HEK293 (cell line): ENCODE measurements around the gene RHBDF2.

Experiments
- CTCF ChIA-PET: fragments of 350-600 bp; formaldehyde crosslinking; extraction: SDS; loops from one replicate; lab custom pipeline; 2021; ENCODE audit warnings: antibody characterized with exemption; lab: Yijun Ruan, JAX
- POLR2A ChIA-PET: fragments of 300-600 bp; formaldehyde crosslinking; extraction: SDS; loops from one replicate; lab custom pipeline; 2020; ENCODE audit warnings: antibody characterized with exemption, inconsistent platforms; lab: Yijun Ruan, JAX
- H3K27ac ChIP-seq: fragments of 200-500 bp; sonication (Bioruptor generic); 2 replicates; pipeline ENCODE4 v1.5.1; 2014; ENCODE audit warnings: low read depth, low read length, control low read depth, inconsistent platforms; ENCODE audit errors: extremely low read depth
- H3K36me3 ChIP-seq, 2 experiments: fragments of 200-500 bp in 1 of 2; sonication (Bioruptor generic) in 1 of 2; 1 replicate in 1 of 2; 2 replicates in 1 of 2; pipeline ENCODE4 v1.5.1; 2014 to 2017; ENCODE audit warnings: inconsistent platforms in 2 of 2, low read length in 2 of 2; ENCODE audit not compliant: control insufficient read depth in 2 of 2, insufficient read depth in 1 of 2
- H3K4me1 ChIP-seq: fragments of 200-500 bp; sonication (Bioruptor generic); 2 replicates; pipeline ENCODE4 v1.5.1; 2014; ENCODE audit warnings: mild to moderate bottlenecking, low read length, inconsistent platforms; ENCODE audit not compliant: control insufficient read depth, insufficient read depth
- H3K4me3 ChIP-seq: 2 replicates; pipeline ENCODE4 v1.5.1; 2011; ENCODE audit warnings: low read depth, mild to moderate bottlenecking, control low read depth, low read length, moderate library complexity
- H3K9me3 ChIP-seq: fragments of 200-500 bp; sonication (Bioruptor generic); 2 replicates; pipeline ENCODE4 v1.5.1; 2014; ENCODE audit warnings: low read depth, low read length, inconsistent platforms; ENCODE audit not compliant: control insufficient read depth, insufficient read depth
- GFI1B ChIP-seq: fragments of 450-650 bp; formaldehyde crosslinking; IDR thresholded peaks from 2 replicates; pipeline ENCODE4 v1.5.1; 2016; ENCODE audit warnings: missing biosample characterization, missing genetic modification characterization
- WT1 ChIP-seq: fragments of 450-650 bp; formaldehyde crosslinking; IDR thresholded peaks from 2 replicates; pipeline ENCODE4 v1.5.1; 2016; ENCODE audit warnings: missing biosample characterization, missing genetic modification characterization
- YY2 ChIP-seq: fragments of 450-650 bp; formaldehyde crosslinking; IDR thresholded peaks from 2 replicates; pipeline ENCODE4 v1.5.1; 2016; ENCODE audit warnings: missing biosample characterization, missing genetic modification characterization
- ZBTB20 ChIP-seq: fragments of 450-650 bp; formaldehyde crosslinking; IDR thresholded peaks from 2 replicates; pipeline ENCODE4 v1.5.1; 2016; ENCODE audit warnings: missing biosample characterization, missing genetic modification characterization
- ZNF114 ChIP-seq: fragments of 450-650 bp; formaldehyde crosslinking; IDR thresholded peaks from 2 replicates; pipeline ENCODE4 v1.5.0; 2017; ENCODE audit warnings: missing biosample characterization, missing genetic modification characterization
- ZNF24 ChIP-seq: fragments of 450-650 bp; formaldehyde crosslinking; IDR thresholded peaks from 2 replicates; pipeline ENCODE4 v1.5.1; 2016; ENCODE audit warnings: missing biosample characterization, missing genetic modification characterization
- ZNF266 ChIP-seq: fragments of 450-650 bp; formaldehyde crosslinking; IDR thresholded peaks from 2 replicates; pipeline ENCODE4 v1.5.1; 2016; ENCODE audit warnings: missing biosample characterization, missing genetic modification characterization, low read depth
- ZNF335 ChIP-seq: fragments of 450-650 bp; formaldehyde crosslinking; conservative IDR thresholded peaks from 2 replicates; pipeline ENCODE4 v1.5.1; 2016; ENCODE audit warnings: missing biosample characterization, missing genetic modification characterization
- ZNF513 ChIP-seq: fragments of 450-650 bp; IDR thresholded peaks from 2 replicates; pipeline ENCODE4 v1.5.1; 2018; ENCODE audit warnings: missing biosample characterization, missing genetic modification characterization
- ZNF529 ChIP-seq: fragments of 450-650 bp; formaldehyde crosslinking; IDR thresholded peaks from 2 replicates; pipeline ENCODE4 v1.5.1; 2017; ENCODE audit warnings: missing genetic modification characterization, missing biosample characterization; ENCODE audit not compliant: insufficient replicate concordance
- ZNF621 ChIP-seq: fragments of 450-650 bp; formaldehyde crosslinking; IDR thresholded peaks from 2 replicates; pipeline ENCODE4 v1.5.1; 2017; ENCODE audit warnings: missing biosample characterization, missing genetic modification characterization
- ZNF670 ChIP-seq: fragments of 450-650 bp; formaldehyde crosslinking; IDR thresholded peaks from 2 replicates; pipeline ENCODE4 v1.5.1; 2016; ENCODE audit warnings: missing biosample characterization, missing genetic modification characterization, low read depth
- ZNF830 ChIP-seq: fragments of 450-650 bp; IDR thresholded peaks from 2 replicates; pipeline ENCODE4 v1.5.0; 2018; ENCODE audit warnings: missing biosample characterization, missing genetic modification characterization, low read depth, mild to moderate bottlenecking, moderate library complexity
- TF ChIP-seq, protein P1 (sequence below): fragments of 450-650 bp; formaldehyde crosslinking; IDR thresholded peaks from 2 replicates; pipeline ENCODE4 v1.5.1; 2016; ENCODE audit warnings: missing biosample characterization, missing genetic modification characterization
- TF ChIP-seq, protein P2 (sequence below): fragments of 450-650 bp; formaldehyde crosslinking; optimal IDR thresholded peaks from 2 replicates; pipeline ENCODE3; 2016; ENCODE audit warnings: missing biosample characterization, mild to moderate bottlenecking, missing genetic modification characterization
- TF ChIP-seq, protein P3 (sequence below): fragments of 450-650 bp; formaldehyde crosslinking; IDR thresholded peaks from 2 replicates; pipeline ENCODE4 v1.5.1; 2016; ENCODE audit warnings: missing biosample characterization, missing genetic modification characterization
- TF ChIP-seq, protein P4 (sequence below): fragments of 450-650 bp; formaldehyde crosslinking; conservative IDR thresholded peaks from 2 replicates; pipeline ENCODE4 v1.5.1; 2016; ENCODE audit warnings: low read depth, missing biosample characterization, missing genetic modification characterization
- TF ChIP-seq, protein P5 (sequence below): fragments of 450-650 bp; formaldehyde crosslinking; IDR thresholded peaks from 2 replicates; pipeline ENCODE4 v1.5.1; 2016; ENCODE audit warnings: missing biosample characterization, missing genetic modification characterization

The RHBDF2 gene

GRCh38 chr17:76477576-76477975, 23.6 kb downstream of the RHBDF2 start:
- Histone ChIP-seq H3K27ac (no peak overlapping the region), H3K4me1 (no peaks in the 10 kb centered on the region), H3K4me3 (no peak overlapping the region)
- CTCF ChIA-PET: interaction anchor here (1.2 to 4.2 kb wide), 6 partner anchors 11 to 78 kb away, joined by 3 to 24 read pairs (median 4); partner anchors contain the start of gene AANAT
- TF ChIP-seq, protein P1, sequence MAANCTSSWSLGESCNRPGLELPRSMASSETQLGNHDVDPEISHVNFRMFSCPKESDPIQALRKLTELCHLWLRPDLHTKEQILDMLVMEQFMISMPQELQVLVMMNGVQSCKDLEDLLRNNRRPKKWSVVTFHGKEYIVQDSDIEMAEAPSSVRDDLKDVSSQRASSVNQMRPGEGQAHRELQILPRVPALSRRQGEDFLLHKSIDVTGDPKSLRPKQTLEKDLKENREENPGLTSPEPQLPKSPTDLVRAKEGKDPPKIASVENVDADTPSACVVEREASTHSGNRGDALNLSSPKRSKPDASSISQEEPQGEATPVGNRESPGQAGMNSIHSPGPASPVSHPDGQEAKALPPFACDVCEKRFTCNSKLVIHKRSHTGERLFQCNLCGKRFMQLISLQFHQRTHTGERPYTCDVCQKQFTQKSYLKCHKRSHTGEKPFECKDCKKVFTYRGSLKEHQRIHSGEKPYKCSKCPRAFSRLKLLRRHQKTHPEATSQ: no peak
- TF ChIP-seq ZNF335 (tag by site-specific recombination) (no peak), ZNF114 (no peak), GFI1B (no peak), ZNF670 (tag by site-specific recombination) (no peak), YY2 (tag by site-specific recombination) (no peak), ZNF266 (tag by site-specific recombination) (no peak), ZNF830 (tag by site-specific recombination) (no peak), ZNF529 (tag by site-specific recombination) (no peak), ZNF513 (tag by site-specific recombination) (no peak), WT1 (no peak), ZBTB20 (no peak), ZNF24 (tag by site-specific recombination) (no peak), ZNF621 (tag by site-specific recombination) (no peak)
- TF ChIP-seq, protein P2, sequence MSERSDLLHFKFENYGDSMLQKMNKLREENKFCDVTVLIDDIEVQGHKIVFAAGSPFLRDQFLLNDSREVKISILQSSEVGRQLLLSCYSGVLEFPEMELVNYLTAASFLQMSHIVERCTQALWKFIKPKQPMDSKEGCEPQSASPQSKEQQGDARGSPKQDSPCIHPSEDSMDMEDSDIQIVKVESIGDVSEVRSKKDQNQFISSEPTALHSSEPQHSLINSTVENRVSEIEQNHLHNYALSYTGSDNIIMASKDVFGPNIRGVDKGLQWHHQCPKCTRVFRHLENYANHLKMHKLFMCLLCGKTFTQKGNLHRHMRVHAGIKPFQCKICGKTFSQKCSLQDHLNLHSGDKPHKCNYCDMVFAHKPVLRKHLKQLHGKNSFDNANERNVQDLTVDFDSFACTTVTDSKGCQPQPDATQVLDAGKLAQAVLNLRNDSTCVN (tag by site-specific recombination): no peak
- TF ChIP-seq, protein P3, sequence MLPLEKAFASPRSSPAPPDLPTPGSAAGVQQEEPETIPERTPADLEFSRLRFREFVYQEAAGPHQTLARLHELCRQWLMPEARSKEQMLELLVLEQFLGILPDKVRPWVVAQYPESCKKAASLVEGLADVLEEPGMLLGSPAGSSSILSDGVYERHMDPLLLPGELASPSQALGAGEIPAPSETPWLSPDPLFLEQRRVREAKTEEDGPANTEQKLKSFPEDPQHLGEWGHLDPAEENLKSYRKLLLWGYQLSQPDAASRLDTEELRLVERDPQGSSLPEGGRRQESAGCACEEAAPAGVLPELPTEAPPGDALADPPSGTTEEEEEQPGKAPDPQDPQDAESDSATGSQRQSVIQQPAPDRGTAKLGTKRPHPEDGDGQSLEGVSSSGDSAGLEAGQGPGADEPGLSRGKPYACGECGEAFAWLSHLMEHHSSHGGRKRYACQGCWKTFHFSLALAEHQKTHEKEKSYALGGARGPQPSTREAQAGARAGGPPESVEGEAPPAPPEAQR: no peak
- TF ChIP-seq, protein P4, sequence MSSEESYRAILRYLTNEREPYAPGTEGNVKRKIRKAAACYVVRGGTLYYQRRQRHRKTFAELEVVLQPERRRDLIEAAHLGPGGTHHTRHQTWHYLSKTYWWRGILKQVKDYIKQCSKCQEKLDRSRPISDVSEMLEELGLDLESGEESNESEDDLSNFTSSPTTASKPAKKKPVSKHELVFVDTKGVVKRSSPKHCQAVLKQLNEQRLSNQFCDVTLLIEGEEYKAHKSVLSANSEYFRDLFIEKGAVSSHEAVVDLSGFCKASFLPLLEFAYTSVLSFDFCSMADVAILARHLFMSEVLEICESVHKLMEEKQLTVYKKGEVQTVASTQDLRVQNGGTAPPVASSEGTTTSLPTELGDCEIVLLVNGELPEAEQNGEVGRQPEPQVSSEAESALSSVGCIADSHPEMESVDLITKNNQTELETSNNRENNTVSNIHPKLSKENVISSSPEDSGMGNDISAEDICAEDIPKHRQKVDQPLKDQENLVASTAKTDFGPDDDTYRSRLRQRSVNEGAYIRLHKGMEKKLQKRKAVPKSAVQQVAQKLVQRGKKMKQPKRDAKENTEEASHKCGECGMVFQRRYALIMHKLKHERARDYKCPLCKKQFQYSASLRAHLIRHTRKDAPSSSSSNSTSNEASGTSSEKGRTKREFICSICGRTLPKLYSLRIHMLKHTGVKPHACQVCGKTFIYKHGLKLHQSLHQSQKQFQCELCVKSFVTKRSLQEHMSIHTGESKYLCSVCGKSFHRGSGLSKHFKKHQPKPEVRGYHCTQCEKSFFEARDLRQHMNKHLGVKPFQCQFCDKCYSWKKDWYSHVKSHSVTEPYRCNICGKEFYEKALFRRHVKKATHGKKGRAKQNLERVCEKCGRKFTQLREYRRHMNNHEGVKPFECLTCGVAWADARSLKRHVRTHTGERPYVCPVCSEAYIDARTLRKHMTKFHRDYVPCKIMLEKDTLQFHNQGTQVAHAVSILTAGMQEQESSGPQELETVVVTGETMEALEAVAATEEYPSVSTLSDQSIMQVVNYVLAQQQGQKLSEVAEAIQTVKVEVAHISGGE: no peak
- TF ChIP-seq, protein P5, sequence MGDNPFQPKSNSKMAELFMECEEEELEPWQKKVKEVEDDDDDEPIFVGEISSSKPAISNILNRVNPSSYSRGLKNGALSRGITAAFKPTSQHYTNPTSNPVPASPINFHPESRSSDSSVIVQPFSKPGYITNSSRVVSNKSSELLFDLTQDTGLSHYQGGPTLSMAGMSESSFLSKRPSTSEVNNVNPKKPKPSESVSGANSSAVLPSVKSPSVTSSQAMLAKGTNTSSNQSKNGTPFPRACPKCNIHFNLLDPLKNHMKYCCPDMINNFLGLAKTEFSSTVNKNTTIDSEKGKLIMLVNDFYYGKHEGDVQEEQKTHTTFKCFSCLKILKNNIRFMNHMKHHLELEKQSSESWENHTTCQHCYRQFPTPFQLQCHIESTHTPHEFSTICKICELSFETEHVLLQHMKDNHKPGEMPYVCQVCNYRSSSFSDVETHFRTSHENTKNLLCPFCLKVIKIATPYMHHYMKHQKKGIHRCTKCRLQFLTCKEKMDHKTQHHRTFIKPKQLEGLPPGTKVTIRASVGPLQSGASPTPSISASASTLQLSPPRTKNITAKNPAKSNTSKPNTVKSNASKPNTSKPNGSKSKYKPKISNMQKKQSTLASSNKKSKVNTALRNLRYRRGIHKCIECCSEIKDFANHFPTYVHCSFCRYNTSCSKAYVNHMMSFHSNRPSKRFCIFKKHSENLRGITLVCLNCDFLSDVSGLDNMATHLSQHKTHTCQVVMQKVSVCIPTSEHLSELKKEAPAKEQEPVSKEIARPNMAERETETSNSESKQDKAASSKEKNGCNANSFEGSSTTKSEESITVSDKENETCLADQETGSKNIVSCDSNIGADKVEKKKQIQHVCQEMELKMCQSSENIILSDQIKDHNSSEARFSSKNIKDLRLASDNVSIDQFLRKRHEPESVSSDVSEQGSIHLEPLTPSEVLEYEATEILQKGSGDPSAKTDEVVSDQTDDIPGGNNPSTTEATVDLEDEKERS: no peak
- TF ChIP-seq, all 188 proteins: peak for 0
- H3K36me3 ChIP-seq: peaks cover 0 to 4% of the 10 kb centered on the region in 2 experiments; a peak in 1 of 3 replicates
- POLR2A ChIA-PET: interaction anchor here (1.2 to 1.6 kb wide), 2 partner anchors 8 to 124 kb away, joined by 3 read pairs; partner anchors contain the start of gene PRPSAP1
- H3K9me3 ChIP-seq: no peaks in the 10 kb centered on the region
